HG03520 (cell line): ENCODE data around the gene SPAG17.

ENCODE experiments used
- ATAC-seq: cut with Tn5 transposase; IDR thresholded peaks from one replicate; pipeline ENCODE4 v1.9.1; 2021; ENCODE audit warnings: mild to moderate bottlenecking, moderate library complexity; ENCODE audit not compliant: unreplicated experiment

Gene SPAG17

DNA sequence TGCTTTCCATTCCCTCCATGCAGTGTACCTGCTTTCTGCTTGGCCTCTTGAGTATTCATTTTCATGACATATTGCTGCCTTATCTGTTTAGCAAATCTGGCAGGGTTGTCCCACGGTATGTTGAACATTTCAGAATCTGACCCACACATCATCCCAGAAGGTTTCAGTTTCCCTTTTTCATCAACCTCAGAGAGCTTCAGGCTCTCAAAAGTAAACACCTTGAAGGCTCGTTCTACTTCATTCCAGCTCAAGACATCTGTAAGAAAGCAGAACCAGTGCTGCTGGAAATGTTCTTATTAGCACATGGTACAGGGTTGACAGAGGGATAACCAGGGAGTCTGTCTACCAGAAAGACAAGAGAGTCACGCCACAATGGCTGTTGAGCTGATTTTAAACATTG lies 103.6 kb downstream of the SPAG17 start:
- peak; percentile 62 for ATAC-seq

DNA sequence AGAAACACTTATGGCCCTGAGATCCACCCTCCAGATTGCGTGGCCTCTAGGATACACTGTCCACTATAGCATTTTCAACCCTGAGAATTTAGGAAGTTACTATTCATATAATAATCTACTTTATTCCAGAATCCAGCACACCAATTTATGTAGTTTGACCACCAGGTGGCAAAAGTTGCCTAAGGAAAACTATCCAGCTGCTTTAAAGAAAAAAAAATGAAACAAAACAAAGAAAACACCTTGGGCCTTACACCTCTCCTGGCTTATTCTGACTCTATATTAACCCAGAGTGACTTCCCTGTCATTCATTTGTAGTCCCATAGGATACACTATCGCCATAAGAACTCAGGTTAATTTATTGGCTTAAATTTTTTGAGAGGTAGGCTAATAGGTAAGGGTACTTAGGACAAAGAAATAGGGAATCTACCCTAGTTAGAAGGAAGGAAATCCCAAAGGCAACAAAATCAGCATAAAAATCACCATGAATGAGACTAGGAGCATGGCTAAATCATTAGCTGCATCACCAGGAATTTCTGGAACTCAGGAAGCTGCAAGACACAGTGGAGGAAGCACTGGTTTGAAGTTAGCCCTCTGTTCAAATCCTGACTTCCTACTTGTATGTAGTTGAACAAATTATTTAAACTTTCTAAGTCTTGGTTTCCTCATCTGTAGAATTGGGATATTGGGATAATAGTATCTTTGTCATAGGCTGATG lies 107.5 kb downstream of the SPAG17 start:
- ATAC-seq: no peak

DNA sequence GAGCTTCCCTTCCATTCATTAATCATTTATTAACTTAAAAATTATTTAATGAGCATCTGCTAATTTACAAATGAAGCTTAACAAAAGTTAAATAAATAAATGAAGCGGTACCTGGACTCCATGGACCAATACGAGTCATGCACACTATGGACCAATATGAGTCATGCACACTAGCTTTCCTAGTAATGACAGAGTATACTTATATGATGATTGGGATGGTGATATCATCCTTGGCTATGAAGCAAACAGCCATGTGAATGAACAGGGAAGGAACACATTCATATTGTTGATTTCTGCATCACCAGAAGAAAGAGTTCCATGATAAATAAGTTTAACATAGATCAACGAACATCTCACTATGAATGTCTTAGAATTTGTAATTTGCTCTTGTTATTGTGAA lies 109.9 kb downstream of the SPAG17 start:
- no peak for ATAC-seq

DNA sequence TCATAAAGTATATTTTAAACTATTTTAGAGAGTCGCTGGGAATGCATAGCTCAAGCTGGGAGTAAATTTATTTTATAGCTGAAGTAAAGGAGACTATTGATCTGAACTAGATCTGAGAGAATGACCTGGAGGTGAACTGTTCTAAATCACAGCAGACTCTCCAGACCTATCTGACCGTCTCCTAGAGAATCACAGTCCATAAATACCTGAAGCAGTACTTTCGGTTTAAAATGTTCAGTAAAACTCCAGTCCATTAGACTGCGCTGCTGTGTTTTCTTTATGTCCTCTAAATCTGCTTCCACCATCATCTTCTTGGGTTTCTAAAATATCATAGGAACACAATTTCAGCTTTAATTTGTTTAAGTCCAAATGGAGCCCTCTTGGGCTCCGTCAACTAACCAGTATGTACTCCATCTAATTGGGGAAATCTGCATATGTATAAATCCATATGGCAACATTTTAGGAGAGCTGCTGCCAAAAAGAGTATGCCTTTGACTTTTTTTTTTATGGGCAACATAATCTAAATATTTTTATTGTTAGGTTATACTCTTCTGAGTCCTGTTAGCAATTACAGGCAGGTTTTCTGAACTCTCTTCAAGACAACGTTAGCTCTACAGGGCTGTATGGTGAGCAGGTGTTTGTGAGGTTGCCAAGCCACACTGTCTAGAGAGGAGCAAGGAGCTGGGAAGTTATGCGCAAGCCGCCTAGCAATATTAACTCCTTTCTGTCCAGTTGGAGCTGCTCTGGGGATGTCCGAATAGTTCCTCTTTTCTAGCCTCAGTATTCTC lies 111.2 kb downstream of the SPAG17 start:
- ATAC-seq: no peak

DNA sequence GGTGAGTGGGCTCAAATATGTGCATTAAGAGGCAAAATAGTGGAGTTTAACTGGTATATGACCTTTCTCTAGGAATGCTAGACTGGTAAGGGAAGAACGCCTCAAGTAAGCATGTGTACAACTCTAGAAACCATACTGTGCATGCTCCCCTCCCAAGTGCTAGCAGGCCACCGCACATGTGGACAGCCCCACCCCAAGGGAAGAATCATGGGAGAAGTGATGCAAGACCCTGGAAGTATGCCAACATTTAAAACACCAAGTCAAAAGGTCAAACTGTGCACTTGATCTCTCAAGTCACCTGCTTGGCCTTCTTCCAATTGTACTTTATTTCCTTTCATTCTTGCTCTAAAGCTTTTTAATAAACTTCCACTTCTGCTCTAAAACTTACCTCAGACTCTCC lies 135.0 kb downstream of the SPAG17 start:
- no peak for ATAC-seq

DNA sequence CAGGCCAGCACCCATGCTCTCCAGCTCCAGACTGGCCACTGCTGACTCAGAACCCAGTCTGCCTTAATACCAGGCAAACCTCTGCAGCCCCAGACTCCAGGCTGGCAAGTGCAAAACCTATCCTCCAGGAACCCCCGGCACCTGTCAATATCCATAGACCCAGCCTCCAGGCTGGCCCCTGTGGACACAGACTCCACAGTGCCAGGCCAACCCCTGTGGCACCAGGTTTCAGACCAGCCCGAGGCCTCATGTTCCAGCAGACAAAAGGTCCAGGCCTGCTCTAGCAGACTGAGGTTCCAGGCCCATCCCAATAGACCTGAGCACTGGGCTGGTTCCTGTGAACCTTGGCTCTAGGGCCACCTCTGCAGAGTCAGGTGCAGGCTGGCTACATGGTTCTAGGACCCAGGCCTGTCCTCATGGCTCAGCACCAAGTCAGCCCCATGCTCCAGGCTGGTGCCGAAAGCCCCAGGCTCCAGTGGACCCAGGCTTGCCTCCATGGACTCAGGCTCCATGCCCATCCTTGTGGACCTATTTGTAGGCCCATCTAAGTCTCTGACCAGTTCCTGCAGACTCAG lies 137.3 kb downstream of the SPAG17 start:
- no peak for ATAC-seq

DNA sequence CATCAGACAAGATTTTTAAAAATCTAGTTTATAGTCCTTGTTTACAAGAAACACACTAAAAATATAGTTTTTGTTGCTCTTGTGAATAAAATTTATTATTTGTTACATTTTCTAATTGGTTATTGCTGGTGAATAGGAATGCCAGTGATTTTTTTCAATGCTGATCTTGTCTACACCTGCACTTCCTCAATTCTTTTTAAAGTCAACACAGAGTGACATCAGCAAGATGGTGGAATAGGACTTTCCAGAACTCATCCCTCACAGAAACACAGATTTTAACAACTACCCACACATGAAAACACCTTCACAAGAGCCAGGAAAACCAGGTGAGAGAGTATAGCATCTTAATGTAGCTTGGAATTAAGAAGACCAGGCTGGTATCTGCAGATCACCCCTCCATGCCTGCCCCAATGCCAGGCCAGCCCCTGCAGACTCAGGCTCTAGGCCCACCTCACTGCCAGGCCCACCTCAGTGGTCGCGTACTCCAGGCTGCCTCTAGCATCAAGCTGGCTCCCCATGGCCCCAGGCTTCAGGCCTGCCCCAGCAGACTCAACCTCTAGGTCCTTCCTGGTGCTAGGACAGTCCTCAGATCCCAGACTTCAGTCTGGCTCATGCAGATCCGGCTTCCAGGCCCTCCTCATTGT lies 137.9 kb downstream of the SPAG17 start:
- ATAC-seq: no peak

DNA sequence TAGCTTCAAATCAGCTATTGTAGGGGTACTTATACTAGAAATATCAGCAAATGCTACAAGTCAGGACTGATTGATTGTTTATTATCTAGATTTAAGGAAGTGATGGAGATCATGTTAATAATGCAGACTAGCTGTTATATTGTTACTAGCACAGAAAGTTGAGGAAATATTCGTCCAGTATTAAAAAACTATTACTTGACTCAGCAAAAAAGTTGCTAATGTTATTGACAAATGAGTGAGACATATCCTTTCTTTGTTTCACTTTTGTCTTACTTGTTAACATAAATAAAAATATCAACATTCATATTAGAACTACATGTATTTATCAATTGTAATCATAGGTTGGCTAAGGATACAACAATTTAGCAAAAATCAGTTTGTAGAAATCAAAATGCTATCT lies 141.4 kb downstream of the SPAG17 start:
- ATAC-seq: no peak

DNA sequence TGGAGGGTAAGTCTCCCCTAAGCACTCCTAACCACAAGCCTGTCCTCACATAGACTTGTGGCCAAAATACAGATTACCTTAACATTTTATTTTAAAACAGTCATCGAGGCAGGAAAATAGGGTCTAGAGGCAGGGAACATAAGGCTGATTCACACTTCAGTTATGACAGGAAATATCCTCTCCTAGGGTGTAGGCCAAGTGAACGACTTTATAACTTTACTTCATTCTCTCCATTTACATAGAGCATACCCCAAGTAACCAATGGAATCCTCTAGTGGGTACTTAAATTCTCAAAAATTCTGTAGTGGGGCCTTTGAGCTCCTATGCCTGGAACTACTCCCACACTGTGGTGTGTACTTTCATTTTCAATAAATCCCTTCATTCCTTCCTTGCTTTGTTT lies 142.5 kb downstream of the SPAG17 start:
- no peak for ATAC-seq

DNA sequence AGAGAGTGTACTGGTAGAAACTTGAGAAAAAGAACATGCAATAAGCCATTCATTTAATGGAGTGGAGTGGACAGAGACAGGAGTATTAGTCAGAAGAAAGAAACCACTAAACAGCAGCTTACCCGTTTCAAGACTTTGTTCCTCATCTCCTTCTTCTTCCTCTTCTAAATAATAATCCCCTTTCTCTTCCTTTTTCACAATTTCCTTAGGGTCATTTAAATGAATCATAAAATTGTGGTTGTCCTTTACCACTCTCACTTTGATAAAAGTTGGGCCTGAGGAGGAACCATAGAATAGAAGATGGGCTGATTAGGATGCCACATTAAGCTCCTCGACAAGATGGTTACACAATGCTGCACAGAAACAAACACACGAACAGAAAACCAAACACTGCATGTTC lies 145.9 kb downstream of the SPAG17 start:
- ATAC-seq: no peak

DNA sequence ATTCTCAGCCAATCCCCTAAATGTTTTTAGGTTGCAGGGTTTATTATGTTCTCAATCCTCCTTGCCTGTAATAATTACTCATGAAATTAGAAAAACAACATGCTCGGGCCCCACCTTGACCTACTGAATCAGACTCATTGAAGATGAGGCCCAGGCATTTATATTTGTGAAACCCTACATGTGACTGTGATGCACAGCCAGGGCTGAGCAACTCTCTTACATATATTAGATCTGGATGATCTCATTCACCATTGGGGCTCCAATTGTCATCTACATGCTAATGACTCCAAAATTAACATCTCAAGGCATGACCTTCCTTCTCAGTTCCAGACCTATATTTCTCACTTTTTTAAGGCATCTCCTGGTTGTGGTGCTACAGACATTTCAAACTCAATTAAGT lies 152.1 kb downstream of the SPAG17 start:
- no peak for ATAC-seq

DNA sequence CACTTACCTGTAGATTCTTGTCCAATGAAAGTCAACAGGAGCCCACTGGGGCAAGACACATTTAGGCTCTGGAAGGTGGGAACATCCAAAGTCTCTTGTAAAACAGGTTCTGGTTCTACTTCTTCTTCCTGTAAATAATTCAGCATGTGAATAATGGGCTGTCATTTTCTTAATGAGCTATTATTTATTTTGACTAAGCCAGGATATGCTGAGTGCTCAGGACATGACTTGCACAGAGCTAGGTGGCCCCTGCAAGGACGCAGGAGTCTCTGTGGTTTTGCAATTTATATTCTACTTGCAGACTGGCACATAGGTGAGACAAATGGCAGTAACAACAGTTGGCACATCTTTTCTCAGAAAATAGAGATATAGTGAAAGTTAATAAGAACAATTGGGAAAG lies 156.8 kb downstream of the SPAG17 start:
- no peak for ATAC-seq

DNA sequence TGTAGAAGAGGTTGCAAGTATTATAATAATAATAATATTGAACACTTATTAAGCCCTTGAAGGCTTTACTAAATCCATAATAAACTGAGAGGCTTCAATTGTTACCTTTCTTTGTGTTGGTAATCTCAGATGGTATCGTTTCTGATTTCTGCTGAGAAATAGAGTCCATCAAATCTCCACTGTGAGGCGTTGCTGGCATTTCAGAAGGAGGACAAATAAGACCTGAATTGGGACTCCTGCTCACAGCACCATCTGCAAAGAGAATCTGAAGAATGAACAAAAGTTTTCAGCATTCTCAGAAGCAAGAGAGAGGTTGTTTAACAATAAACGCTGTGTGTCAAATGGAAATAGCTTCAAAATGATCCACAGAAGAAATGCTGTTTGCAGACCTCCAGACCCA lies 161.8 kb downstream of the SPAG17 start:
- no peak for ATAC-seq

DNA sequence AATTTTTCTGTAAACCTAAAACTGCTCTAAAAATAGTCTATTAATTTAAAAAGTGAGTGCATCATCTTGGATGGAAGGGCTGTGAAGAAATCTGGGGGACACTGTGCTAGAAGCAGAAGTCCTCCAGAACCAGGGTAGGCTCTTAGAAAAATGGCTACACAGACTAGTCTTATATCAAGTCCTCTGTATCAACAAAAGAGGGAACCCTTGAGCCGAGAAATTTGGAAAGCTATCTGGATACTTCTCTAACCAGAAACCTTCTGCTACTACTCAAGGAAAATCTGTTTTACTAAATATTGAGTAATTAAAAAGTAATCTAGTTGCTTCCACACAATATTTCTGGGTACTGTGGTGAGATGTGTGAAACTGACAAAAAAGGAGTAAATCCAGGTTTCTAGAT lies 163.4 kb downstream of the SPAG17 start:
- no peak for ATAC-seq

DNA sequence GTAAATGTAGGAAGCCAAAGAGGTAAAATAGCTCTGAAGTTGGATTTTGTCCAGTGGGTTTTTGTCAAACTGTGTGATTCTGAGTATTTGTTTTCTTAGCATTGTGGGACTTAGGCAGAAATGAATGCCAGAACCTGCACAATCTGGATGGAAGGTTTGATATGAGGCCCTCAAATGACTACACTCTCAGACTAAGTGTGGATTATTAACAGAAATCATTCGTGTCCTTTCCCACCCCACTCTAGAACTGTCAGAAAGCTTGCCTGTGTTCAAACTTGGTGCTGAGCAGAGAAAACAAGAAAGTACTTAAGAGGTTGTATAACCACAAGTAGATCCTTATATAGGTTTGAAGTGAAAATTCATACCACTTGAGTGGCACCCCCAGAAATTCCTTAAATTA lies 167.0 kb downstream of the SPAG17 start:
- ATAC-seq: no peak

DNA sequence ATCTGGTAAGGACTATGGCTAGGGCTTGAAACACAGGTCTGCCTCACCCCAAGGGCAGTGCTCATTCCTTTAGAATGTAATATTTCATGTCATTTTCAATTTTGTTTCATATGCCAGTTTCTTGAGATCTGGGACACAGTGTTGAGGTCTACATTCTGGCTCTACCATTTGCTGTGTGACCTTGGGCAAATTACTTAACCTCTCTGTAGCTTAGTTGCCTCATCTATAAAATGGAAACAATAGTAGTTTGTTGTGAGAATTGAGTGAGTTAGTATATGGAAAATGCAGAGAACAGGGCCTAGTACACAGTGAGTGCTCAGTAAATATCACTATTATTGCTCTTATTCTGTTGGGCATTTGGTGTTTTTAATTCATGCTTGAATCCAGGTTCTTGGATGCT lies 171.1 kb downstream of the SPAG17 start:
- ATAC-seq: no peak

DNA sequence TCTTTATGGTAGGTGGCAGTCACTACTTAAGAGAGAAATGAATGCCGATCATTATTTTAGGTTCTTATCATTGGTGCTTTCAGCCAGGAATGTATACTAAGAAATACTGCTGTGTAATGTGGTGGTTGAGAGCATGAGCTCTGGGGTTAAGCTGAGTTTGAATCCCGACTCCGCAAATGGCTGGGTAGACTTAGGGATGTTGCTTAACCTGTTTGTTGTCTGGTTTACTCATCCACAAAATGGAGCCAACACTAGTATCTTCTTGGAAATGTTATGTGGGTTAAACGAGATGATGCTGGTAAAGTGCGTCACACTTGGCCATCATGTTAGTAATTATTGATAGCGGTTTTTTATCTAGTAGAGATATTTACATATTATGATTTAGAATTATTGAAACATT lies 171.7 kb downstream of the SPAG17 start:
- no peak for ATAC-seq

DNA sequence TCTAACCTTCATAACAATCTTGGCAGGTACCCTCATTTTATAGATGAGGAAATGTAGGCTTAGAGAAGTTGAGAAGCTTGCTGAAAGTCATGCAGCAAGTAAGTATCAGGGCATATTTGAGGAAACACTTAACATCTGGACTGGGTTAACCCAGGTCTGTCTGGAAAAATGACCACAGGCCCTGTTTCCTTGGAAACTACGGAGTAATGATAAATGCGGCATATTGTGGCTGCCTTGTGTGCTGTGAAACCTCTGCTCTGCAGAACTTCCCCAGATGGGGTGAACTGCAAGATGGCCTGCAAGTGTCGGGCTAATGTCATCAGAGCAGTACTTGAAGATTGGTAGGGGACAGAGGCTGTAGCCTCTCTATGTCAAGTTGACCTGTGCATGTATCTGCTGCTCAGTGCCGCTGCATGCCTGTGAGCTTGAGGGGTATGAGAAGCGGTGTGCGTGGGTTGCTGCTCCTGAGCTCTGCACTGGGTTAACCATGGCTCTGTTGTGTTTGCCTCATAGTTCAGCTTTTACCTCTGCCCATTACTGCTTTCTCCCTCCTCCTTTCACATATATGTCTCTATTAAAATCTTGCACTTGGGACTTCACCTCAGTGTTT lies 172.4 kb downstream of the SPAG17 start:
- ATAC-seq: no peak

DNA sequence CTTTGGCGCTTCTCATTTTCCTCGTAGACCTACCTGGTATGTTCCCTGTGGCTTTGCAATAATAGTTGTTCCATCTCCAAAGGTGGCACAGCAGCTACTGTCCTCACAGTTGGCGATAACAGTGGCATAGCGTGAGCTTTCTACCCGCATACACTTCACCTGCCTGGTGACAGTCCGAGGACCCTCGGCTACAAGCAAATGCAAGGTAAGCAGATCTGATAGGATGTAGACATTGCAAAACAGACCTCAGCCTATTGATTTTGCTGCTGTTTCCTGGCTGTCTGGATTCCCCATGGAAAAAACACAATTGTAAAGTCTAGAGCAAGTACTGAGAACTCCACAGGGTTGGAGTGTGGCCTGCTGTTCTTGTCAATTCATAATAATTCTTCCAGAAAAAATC lies 177.0 kb downstream of the SPAG17 start:
- no peak for ATAC-seq

DNA sequence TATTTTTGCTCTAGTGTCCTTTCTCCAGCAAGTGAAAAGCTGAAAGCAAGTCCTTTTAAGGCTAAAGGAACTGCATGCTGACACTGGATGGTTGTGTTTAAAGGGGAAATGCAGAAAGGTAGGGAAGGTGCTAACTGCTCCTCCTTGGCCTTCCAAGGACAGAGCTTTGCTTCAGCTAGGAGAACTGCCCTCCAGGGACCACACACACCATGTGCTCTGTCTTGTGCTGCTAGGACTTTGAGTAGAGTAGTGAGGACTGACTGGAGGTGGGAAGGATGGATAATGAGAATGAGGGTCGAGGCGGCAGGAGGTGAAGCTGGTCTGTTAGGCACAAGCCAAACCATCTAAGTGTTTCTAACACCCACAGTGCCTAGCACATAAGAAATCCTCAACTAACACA lies 177.6 kb downstream of the SPAG17 start:
- ATAC-seq: no peak

DNA sequence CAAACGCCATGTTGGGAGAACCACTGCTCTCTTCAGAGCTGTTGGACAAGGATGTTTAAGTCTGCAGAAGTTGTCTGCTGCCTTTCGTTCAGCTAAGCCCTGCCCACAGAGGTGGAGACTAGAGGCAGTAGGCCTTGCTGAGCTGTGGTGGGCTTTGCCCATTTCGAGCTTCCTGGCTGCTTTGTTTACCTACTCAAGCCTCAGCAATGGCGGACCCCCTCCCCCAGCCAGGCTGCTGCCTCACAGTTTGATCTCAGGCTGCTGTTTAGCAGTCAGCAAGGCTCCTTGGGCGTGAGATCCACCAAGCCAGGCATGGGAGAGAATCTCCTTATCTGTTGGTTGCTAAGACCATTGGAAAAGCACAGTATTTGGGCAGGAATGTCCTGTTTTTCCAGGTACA lies 180.7 kb downstream of the SPAG17 start:
- no peak for ATAC-seq
